Lower leg skin (tissue), 4 donors: Measurements from ENCODE around the gene LRIT1. TPM values are rescaled to one million over a fixed set of nuclear protein-coding genes. Genes with fewer than 3 reads are reported as not detected.

Experiments used
- DNase-seq, 2 donors: peaks; one replicate each; pipeline ENCODE4 v3.0.0-alpha.2; 2019; ENCODE audit warnings: low spot score in 2 of 2
- H3K4me3 ChIP-seq: fragments of 200-600 bp; sonication (generic); 2 replicates; pipeline ENCODE4 v1.5.1; 2017; ENCODE audit warnings: mild to moderate bottlenecking, low read depth; ENCODE audit not compliant: poor library complexity, severe bottlenecking
- CTCF ChIP-seq, 3 donors: fragments of 450-650 bp; IDR thresholded peaks; one replicate each; pipeline ENCODE4 v1.5.1; 2016; ENCODE audit warnings: antibody characterized with exemption in 3 of 3, mild to moderate bottlenecking in 3 of 3, moderate library complexity in 2 of 3
- POLR2A ChIP-seq, 2 donors: fragments of 450-650 bp; IDR thresholded peaks; one replicate each; pipeline ENCODE4 v1.6.1; 2016 to 2017; ENCODE audit warnings: antibody characterized with exemption in 2 of 2, mild to moderate bottlenecking in 1 of 2, moderate library complexity in 1 of 2
- WGBS, 2 donors: methylation state at CpG; one replicate each; pipeline ENCODE4 v1.1.5; 2018; 5-methylcytosine and 5-hydroxymethylcytosine counted together
- intact Hi-C: fragments of 100-400 bp; cut with DNase I; formaldehyde crosslinking; loops from one replicate; pipeline ENCODE4 v1.15.0; 2023; ENCODE audit warnings: low total_unique reads
- total RNA-seq, 4 donors: library from RNA; depleted of rRNA; stranded (reverse); fragments of >200 nt; gene quantifications; one replicate each; pipeline ENCODE4 v1.1.0, GENCODE V29; 2016

LRIT1 gene
- total RNA-seq, 4 donors from 2014 or later = 0.19 TPM; not detected in 3

GRCh38 chr10:84194424-84195043 lies 46.8 kb downstream of the LRIT1 start, which contains the start of gene CDHR1:
CDHR1 (plus strand) TSS chr10:84194537; CDS start chr10:84194761, 224 bp downstream.
- no peak for DNase-seq
- TF ChIP-seq POLR2A (IDR thresholded peaks at IDR 0.05) = no peak
- TF ChIP-seq CTCF (IDR thresholded peaks at IDR 0.05) = no peak
- peak within 1 kb of the TSS; percentile 9 for H3K4me3 ChIP-seq
- intact Hi-C loops = no loop called here
- 2% methylated on average over 31 to 44 of the region's 61 CpGs for WGBS, 2 donors

- 11 to 13% methylated on average over 5 of the region's 5 CpGs for WGBS, 2 donors
- intact Hi-C loops = no loop called here
Observed at GRCh38 chr10:84193846-84194423, 47.4 kb downstream of the LRIT1 start.

GRCh38 chr10:84193327-84193726 lies 48.0 kb downstream of the LRIT1 start:
- 88 to 92% methylated on average over 2 of the region's 2 CpGs for WGBS, 2 donors
- no peak for DNase-seq
- TF ChIP-seq CTCF (IDR thresholded peaks at IDR 0.05) = no peak
- TF ChIP-seq POLR2A (IDR thresholded peaks at IDR 0.05) = no peak
- intact Hi-C loops = no loop called here
- H3K4me3 ChIP-seq = no peak overlapping the region

More at GRCh38 chr10:84193846-84194423, 47.4 kb downstream of the LRIT1 start:
- DNase-seq = peak in 1 of 2 donors; percentile 78
- no peak overlapping the region for H3K4me3 ChIP-seq
- TF ChIP-seq POLR2A (IDR thresholded peaks at IDR 0.05) (no peak), CTCF (IDR thresholded peaks at IDR 0.05) (no peak)

- no peak for TF ChIP-seq CTCF (IDR thresholded peaks at IDR 0.05)
- TF ChIP-seq POLR2A (IDR thresholded peaks at IDR 0.05) = no peak
- no peak for DNase-seq
- H3K4me3 ChIP-seq = no peak overlapping the region
- intact Hi-C loops = no loop called here
- 43 to 45% methylated on average over 5 of the region's 5 CpGs for WGBS, 2 donors
Observed at GRCh38 chr10:84191106-84191505, 50.2 kb downstream of the LRIT1 start.

GRCh38 chr10:84190621-84191020 lies 50.7 kb downstream of the LRIT1 start:
- intact Hi-C loops = no loop called here
- DNase-seq = no peak
- TF ChIP-seq CTCF (IDR thresholded peaks at IDR 0.05) (no peak), POLR2A (IDR thresholded peaks at IDR 0.05) (no peak)
- no peak overlapping the region for H3K4me3 ChIP-seq
- WGBS, 2 donors = 75 to 77% methylated on average over 3 of the region's 3 CpGs
